Measurements from ENCODE around the gene GRPEL2.

DNA sequence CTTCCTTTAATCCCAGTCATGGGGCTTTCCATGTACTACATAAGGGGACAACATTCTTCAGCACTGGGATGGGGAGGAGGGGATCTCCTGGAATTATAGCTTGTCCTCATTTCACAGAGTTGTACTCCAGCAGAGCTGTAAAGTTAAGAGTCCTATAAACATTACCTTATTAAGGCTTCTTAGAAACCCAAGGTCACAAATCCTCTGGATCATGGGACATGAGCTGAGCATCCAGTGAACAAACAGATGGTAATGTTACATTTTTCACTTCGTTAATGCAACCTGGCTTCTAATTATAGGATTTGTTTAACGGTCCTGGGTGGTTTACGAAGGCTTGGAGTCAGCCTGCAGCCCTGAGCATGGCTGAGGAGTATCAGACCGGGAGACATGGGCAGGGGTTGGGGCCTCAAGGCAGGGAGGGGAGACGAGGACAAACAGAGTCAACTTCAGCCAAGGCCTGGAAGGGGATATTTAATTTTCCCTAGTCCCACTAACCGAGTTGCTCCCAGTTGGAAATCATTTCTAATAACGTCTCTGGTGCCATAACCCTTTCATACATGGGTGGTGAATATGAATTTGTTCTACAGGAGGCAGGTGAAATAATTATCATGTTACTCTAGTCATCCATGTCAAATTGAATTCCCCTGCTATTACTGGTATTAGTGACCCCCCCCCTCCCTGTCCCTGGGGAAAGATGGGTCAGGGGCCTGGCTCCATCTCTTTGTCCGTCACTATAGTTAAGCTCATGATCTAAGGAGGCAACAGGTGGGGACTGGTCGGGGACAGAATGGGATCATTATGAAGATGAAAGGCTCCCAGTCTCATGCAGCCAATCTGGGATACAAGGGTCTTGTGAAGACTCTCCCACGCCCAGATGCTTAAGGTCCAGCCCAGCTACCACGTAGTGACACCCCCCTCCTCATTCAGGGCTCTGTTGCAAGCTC lies 44.5 kb downstream of the GRPEL2 start:
- TF ChIP-seq EZH2 (IDR thresholded peaks at IDR 0.05): no peak
- TF ChIP-seq, protein P1, sequence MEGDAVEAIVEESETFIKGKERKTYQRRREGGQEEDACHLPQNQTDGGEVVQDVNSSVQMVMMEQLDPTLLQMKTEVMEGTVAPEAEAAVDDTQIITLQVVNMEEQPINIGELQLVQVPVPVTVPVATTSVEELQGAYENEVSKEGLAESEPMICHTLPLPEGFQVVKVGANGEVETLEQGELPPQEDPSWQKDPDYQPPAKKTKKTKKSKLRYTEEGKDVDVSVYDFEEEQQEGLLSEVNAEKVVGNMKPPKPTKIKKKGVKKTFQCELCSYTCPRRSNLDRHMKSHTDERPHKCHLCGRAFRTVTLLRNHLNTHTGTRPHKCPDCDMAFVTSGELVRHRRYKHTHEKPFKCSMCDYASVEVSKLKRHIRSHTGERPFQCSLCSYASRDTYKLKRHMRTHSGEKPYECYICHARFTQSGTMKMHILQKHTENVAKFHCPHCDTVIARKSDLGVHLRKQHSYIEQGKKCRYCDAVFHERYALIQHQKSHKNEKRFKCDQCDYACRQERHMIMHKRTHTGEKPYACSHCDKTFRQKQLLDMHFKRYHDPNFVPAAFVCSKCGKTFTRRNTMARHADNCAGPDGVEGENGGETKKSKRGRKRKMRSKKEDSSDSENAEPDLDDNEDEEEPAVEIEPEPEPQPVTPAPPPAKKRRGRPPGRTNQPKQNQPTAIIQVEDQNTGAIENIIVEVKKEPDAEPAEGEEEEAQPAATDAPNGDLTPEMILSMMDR (IDR thresholded peaks at IDR 0.05): no peak

Measured in neural progenitor cell (in vitro differentiated cells).